ENCODE data around the gene SUMO1. TPM values are rescaled to one million over a fixed set of nuclear protein-coding genes. Genes with fewer than 3 reads are reported as not detected.

SUMO1 gene
- total RNA-seq, 2 donors from 2014 or later = 168 to 183 TPM

- no peak overlapping the region for H3K4me3 ChIP-seq (ENCODE audit: low read length)
- H3K9me3 Mint-ChIP-seq = no peaks in the 10 kb centered on the region
- DNase-seq = no peak
- peaks cover 6% of the 10 kb centered on the region for H3K27me3 Mint-ChIP-seq (ENCODE audit: insufficient read depth)
- H3K9me3 ChIP-seq (ENCODE audit: control insufficient read depth, low read length) = no peaks in the 10 kb centered on the region
- 75 to 86% methylated on average over 3 to 5 of the region's 5 CpGs for WGBS, 2 experiments (ENCODE audit: insufficient coverage in 1 of 2, insufficient read length in 1 of 2)
- H3K36me3 Mint-ChIP-seq (ENCODE audit: low read depth) = no peaks in the 10 kb centered on the region
- H3K4me1 ChIP-seq (ENCODE audit: control insufficient read depth, insufficient read depth, low read length) = peaks cover 12% of the 10 kb centered on the region
- no peak overlapping the region for H3K9ac ChIP-seq (ENCODE audit: extremely low read depth, low read length, poor library complexity, severe bottlenecking)
- peak; percentile 57 for TF ChIP-seq CTCF (conservative IDR thresholded peaks at IDR 0.05)
- no peak overlapping the region for H3K4me3 Mint-ChIP-seq
- peak overlapping the region; percentile 79 for H3K27ac Mint-ChIP-seq
- H3K27me3 ChIP-seq (ENCODE audit: control insufficient read depth, insufficient read depth, low read length, poor library complexity, severe bottlenecking) = no peaks in the 10 kb centered on the region
- H3K27ac ChIP-seq (ENCODE audit: low read depth, low read length) = no peak overlapping the region
- peaks cover 42% of the 10 kb centered on the region for H3K4me1 Mint-ChIP-seq
- no peaks in the 10 kb centered on the region for H3K36me3 ChIP-seq (ENCODE audit: control insufficient read depth, insufficient read depth, low read length)
These were observed 73.2 kb downstream of the SUMO1 start for GRCh38 chr2:202165208-202165607.

GRCh38 chr2:202164411-202164810, 74.0 kb downstream of the SUMO1 start:
- peaks cover 35% of the 10 kb centered on the region for H3K4me1 Mint-ChIP-seq
- H3K36me3 Mint-ChIP-seq (ENCODE audit: low read depth) = no peaks in the 10 kb centered on the region
- Histone ChIP-seq H3K4me1 (ENCODE audit: control insufficient read depth, insufficient read depth, low read length) (peaks cover 12% of the 10 kb centered on the region), H3K9me3 (ENCODE audit: control insufficient read depth, low read length) (no peaks in the 10 kb centered on the region), H3K4me3 (ENCODE audit: low read length) (peak overlapping the region; percentile 52), H3K9ac (ENCODE audit: extremely low read depth, low read length, poor library complexity, severe bottlenecking) (peak overlapping the region; percentile 62), H3K27me3 (ENCODE audit: control insufficient read depth, insufficient read depth, low read length, poor library complexity, severe bottlenecking) (no peaks in the 10 kb centered on the region), H3K36me3 (ENCODE audit: control insufficient read depth, insufficient read depth, low read length) (no peaks in the 10 kb centered on the region), H3K27ac (ENCODE audit: low read depth, low read length) (no peak overlapping the region)
- peak; percentile 67 for DNase-seq
- 41 to 65% methylated on average over 3 of the region's 3 CpGs for WGBS, 2 experiments (ENCODE audit: insufficient coverage in 1 of 2, insufficient read length in 1 of 2)
- no peak for TF ChIP-seq CTCF (conservative IDR thresholded peaks at IDR 0.05)
- H3K9me3 Mint-ChIP-seq = no peaks in the 10 kb centered on the region
- peak overlapping the region; percentile 79 for H3K27ac Mint-ChIP-seq
- H3K27me3 Mint-ChIP-seq (ENCODE audit: insufficient read depth) = peaks cover 2% of the 10 kb centered on the region
- peak overlapping the region; percentile 1 for H3K4me3 Mint-ChIP-seq

GRCh38 chr2:202161151-202161835, 77.1 kb downstream of the SUMO1 start:
- Histone ChIP-seq H3K27me3 (ENCODE audit: control insufficient read depth, insufficient read depth, low read length, poor library complexity, severe bottlenecking) (no peaks in the 10 kb centered on the region), H3K36me3 (ENCODE audit: control insufficient read depth, insufficient read depth, low read length) (no peaks in the 10 kb centered on the region), H3K4me1 (ENCODE audit: control insufficient read depth, insufficient read depth, low read length) (peaks cover 15% of the 10 kb centered on the region), H3K9ac (ENCODE audit: extremely low read depth, low read length, poor library complexity, severe bottlenecking) (no peak overlapping the region), H3K9me3 (ENCODE audit: control insufficient read depth, low read length) (no peaks in the 10 kb centered on the region), H3K27ac (ENCODE audit: low read depth, low read length) (no peak overlapping the region), H3K4me3 (ENCODE audit: low read length) (no peak overlapping the region)
- no peaks in the 10 kb centered on the region for H3K36me3 Mint-ChIP-seq (ENCODE audit: low read depth)
- 92 to 94% methylated on average over 7 to 8 of the region's 8 CpGs for WGBS, 2 experiments (ENCODE audit: insufficient coverage in 1 of 2, insufficient read length in 1 of 2)
- no peak overlapping the region for H3K27ac Mint-ChIP-seq
- H3K4me3 Mint-ChIP-seq = no peak overlapping the region
- H3K27me3 Mint-ChIP-seq (ENCODE audit: insufficient read depth) = no peaks in the 10 kb centered on the region
- H3K4me1 Mint-ChIP-seq = peaks cover 51% of the 10 kb centered on the region
- H3K9me3 Mint-ChIP-seq = no peaks in the 10 kb centered on the region
- no peak for DNase-seq
- TF ChIP-seq CTCF (conservative IDR thresholded peaks at IDR 0.05) = no peak
